SHP77 (cell line): Measurements from ENCODE around the gene GABRB3.

ENCODE experiments used
- DNase-seq, 2 experiments: peaks; one replicate each; lab custom pipeline; 2025; lab: John Stamatoyannopoulos, UW

Gene GABRB3

DNA sequence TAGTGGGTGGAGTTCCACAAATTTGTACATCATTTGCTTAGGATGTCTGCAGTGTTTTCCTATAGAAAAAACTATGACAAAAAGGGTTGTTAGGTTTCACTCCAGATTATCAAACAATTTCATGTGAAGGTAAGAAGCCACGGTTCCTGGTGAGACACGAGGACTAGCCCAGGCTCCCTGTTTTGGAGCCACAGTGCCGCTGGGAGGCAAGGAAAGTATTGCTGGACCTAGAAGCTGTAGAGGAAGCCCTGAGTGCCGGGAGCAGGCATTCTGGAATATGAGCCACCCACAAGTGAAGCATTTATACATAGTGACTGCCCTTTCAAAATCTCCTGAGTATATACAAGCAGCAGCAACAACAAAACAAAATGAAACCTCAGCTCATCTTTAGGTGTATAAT lies 142.0 kb downstream of the GABRB3 start:
- DNase-seq: no peak

GRCh38 chr15:26628879-26629529 lies 143.9 kb downstream of the GABRB3 start:
- no peak for DNase-seq

DNA sequence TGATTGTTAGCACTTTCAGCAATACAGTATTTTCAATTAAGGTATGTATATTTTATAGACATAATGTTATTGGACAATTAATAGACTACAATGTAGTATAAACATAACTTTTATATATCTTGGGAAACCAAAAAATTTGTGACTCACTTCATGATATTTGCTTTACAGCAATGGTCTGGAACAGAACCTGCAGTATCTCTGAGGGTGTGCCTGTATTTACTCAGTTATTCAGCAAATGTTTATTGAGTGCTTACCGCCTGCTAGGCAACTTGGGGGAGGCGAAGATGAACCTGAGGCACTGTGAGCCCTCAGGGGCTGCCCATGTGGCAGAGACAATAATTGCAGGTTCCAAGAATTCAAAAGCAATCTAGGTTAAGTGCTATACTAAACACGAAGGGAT lies 144.8 kb downstream of the GABRB3 start:
- DNase-seq: peak; percentile 24 to 25

GRCh38 chr15:26624128-26624527 lies 148.7 kb downstream of the GABRB3 start:
- DNase-seq: no peak

DNA sequence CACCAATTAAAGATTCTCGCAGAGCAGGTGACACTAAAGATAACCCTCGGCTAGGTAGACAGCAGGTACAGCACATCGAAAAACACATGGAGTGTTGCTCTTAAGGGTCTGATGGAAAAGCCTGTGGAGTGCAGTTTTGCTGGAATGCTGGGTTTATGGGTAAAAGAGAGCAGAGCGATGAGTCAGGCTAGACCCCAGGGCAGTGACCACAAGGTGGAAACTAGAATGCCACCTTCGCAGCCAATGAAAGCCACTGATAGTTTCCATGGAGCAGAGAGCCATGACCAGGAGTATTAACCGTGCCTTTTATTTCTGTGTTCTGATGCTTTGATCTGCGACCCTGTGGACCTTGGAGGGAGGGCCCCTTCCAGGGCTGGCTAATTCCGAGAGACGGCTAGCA lies 149.8 kb downstream of the GABRB3 start:
- DNase-seq: no peak

DNA sequence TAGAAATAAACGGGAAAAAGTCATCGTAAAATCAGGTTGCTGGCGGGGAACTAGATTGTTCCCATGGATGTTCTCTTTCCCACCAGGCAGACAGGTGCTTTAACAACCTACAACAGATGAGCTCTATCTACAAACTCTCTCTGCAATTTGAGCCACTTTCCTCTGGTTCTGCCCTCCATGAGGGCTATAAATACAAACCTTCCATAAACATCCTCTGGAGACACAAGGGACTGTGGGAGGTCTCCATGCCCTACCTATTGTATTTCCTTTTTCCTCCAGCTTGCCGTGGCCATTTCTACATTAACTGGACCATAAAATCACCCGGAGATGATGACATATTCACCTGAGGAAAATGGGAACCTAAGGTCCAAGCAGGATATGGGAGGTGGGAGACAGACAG lies 151.1 kb downstream of the GABRB3 start:
- no peak for DNase-seq

DNA sequence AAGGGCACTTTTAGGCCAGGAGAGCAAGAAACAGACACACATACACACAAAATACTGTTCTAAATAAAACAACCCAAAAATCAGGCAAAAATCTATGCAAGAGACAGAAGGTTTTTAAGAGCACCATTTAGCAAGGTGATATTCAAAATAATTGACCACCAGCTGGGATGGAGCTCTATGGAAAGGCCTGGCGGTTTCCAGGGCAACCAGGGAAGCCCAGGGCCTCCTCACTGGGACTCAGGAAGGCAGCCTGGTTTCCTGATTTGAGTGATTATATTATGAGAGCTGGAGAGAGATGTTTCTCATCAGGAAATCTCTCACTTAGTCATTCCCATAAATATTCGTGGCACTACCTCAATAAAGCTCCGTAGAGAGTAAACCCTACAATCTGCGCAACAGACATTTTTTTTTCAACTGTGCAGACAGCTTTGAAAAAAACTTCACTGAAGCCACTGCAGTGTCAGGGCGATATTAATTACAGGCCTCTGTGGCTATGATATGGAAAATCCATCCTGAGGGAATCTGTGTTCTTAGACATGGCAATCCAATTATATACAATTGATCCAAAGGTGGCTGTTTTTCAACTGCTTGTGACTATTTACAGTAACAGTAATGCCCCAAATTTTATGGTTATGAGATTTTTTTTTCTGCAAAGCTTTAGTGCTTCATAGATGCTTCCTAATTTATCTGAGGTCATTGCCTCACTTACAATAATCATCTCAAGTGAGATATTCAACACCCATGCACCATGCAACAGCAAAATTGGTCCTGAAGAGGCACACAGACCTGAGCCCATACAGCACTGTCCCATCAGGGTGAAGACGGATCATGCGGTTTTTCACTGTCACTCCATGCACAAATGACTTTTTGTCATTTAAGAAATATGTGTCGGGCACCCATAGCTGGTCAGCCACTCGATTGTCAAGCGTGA lies 152.1 kb downstream of the GABRB3 start:
- DNase-seq: no peak

DNA sequence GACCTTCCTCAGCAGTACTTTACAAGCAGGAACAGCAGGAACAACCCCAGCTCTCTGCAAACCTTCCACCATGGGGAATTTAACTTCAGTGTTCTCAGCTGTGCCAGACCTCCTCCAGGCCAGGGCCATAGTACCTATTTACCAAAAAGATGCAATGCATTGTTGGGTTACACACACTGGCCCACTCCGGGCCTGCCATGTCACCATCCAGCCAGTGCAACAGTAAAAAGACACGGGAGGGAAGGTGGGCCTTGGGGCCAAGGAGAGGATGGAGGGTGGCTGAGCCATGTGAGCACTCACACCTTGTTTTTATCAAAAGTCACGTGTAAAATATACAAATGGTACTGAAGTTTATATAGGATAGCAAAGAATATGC lies 157.0 kb downstream of the GABRB3 start:
- no peak for DNase-seq

DNA sequence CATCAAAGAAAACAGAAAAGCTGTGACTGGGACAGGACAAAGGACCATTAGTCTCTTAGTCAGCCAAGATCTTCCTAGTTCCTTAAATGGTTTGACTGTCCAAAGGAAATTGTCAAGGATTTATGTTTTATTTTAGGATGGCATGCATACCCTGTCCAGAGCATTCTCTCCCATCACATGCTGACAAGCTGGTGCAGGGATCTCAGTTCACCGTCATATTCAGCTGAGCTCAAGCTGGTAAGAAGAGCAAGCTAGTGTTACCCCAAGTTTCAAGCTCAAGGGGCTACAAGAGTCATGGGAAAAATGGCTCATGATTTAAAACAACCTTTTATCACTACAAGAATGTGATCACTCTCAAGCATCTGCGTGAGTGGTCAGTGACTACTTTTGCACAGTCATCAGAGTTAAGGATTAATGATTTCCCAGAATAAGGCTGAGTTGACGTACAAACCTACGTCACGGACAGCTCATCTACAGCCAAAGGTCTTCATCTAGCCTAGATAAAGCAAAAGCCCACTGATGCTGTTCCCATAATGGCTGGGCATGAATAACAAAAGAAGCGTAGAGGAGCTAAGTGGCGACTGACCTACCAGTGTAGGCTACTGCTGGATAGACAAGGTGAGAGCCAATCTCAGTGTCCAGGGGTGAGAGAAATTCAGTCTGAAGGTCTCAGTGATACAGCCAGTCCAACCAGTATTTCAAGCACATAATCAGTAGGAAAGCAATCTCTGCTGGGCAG lies 157.5 kb downstream of the GABRB3 start:
- no peak for DNase-seq

DNA sequence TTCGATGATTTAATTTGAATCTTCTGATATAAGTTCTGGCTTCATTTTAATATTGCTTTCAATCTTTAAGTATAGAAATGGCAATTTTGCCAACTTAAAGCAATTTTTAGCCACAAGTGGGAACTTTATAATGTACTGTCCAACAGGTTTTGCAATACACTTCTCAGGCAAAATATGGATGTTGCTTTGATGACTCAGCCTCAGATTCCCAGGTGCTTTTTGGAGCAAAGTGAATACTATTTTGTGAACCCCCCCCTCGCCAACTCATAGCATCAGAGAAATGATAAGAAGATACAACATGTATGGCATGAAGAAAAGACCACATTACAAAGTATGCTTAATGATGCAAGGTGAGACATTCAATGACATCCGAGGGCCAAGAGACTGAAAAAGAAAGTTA lies 158.1 kb downstream of the GABRB3 start:
- DNase-seq: no peak

DNA sequence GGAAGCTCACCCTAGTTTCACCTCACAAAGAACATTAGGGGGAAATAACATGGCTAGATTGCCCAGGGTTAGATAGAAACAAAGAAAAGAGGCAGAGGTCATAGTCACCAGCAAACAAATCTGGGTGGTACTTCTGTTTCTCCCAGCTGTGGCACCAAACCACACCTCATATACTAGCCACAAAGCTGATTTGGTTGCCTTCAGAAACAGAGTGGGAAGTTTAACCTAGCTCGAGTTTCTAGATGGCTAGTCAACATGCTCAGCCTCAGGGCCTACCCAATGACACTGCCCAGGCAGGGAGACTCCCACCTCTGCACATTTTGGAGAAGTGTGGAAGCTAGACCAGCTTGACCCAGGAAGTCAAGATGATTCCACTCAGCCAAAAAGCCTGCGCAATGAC lies 174.2 kb downstream of the GABRB3 start:
- DNase-seq: no peak

- DNase-seq: no peak
Observed at GRCh38 chr15:26595611-26596010, 177.3 kb downstream of the GABRB3 start.

DNA sequence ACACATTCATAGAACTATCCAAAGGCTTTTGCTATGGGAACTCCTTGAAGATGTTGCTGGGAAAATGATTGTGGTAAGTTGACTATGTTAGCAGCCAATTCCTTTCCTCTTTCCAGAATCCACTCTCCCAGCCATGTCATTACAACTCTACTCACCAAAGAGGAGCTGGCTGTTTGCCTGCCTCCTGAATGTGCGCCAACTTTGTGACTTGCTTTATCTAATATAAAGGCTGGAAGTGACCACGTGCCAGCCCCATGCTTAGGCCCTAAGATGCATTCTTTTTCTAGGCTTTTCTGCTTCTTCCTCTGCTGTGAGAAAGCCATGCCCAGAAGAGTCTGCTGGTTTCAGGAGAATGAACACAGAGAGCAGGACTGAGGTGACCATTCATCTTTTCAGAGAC lies 182.2 kb downstream of the GABRB3 start:
- no peak for DNase-seq

GRCh38 chr15:26582840-26583239 lies 190.0 kb downstream of the GABRB3 start:
- no peak for DNase-seq

GRCh38 chr15:26580943-26581342 lies 191.9 kb downstream of the GABRB3 start:
- DNase-seq: no peak

DNA sequence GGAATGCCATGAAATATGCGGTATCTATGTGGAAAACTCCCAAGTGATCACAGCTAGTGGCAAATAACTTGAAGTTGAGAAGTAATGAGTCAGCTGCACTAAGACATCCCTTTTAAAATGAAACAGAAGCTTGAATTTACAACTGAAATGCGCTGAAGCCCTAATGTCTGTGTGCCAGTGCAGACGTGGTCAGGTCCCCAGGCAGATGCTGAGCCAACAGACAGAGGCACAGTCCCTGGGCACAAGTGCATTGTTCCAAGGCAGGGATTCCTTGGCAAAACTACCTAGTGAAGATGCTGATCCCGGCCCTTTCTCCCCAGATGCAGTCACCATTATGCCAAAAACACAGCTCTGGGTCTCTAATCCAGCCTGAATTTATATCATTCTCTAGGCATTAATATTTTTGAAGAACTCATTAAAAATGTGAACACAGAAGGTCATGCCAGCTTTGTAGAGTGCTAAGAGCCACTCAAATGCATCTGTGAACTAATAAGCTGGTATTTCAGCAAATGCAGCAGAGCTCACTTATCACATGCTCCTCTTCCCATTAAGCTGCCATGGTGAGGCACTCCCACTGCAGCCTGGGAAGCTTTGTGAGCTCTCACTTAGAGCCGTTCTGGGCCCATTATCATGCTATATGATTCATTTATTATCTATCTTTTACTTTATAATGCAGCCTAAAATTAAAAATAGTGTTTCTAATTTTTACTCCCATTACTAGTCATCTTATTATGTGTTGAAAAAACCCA lies 200.1 kb downstream of the GABRB3 start:
- DNase-seq: no peak

- no peak for DNase-seq
Observed at GRCh38 chr15:26571346-26571745, 201.5 kb downstream of the GABRB3 start.

DNA sequence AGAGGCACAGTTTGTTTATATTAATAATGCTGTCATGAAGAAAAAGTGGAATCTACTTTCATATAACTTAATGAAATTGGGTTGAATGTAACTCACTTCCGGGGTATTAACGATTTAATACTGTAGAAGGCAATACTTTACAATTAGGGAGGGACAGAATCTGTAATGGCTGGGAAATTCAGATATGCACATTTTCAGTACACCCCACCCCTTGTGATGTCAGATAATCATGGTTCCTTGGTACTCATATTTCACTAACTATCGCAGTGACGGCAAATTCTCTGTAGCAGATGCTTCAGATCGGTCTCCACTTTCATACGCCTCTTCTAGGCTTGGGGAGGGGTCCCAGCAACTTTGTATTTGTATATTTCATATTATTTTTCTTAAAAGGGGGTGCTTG lies 207.3 kb downstream of the GABRB3 start:
- DNase-seq: no peak

- no peak for DNase-seq
Observed at GRCh38 chr15:26564361-26564760, 208.5 kb downstream of the GABRB3 start.

GRCh38 chr15:26562336-26562735 lies 210.5 kb downstream of the GABRB3 start:
- DNase-seq: no peak

DNA sequence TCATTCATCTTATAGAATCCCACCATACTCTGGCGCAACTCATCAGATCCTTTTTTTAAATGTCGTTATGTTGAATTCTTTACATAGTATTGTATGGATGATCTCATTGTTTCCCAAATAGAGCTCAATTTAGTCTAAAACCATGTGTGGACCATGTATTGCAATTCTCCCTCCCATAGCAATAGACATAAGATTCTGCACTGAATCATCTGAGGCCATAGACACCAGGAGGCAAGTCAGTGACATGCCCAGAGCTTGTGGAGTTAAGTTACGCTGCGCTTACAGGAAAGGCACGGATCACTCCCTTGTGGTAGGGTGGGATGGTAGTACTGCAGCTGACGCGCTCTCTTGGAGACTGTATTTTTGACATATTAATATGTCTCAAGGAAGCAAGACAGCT lies 211.0 kb downstream of the GABRB3 start:
- no peak for DNase-seq

DNA sequence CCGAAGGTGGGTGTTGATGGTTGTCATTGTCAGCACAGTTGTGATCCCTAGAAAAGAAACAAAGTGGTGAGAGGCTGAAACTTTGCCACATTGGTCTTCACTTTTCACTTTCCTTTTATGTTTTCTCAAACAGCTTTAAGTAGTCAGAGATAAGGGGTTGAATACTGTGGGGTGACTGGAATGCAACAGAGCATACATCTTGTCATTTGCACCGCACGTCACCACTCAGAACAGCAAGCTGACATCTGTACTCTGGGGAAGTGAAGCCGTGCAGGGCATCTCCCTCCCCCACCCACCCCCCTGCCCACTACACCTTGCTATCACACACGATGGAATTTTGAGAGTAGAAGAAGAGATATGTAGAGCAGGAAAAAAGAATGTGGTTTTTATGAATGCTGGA lies 211.7 kb downstream of the GABRB3 start:
- no peak for DNase-seq
